ENCODE measurements around the gene IRGQ.

DNA sequence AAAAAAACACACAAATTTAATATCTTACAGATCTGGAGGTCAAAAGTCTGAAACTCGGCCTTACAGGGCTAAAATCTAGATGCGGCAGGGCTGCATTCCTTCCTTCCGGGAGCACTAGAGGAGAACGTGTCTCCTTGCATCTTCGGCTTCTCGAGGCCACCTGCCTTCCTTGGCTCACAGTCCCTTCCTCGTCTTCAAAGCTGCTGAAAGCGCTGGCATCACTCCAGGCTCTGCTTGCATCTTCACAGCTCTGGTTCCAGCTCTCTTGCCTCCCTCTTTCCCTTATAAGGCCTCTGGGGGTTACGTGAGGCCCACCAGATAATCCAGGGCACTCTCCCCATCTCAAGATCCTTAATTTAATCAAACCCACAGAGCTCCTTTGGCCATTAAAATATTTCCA lies 31.1 kb downstream of the IRGQ start:
- TF ChIP-seq, protein P1, sequence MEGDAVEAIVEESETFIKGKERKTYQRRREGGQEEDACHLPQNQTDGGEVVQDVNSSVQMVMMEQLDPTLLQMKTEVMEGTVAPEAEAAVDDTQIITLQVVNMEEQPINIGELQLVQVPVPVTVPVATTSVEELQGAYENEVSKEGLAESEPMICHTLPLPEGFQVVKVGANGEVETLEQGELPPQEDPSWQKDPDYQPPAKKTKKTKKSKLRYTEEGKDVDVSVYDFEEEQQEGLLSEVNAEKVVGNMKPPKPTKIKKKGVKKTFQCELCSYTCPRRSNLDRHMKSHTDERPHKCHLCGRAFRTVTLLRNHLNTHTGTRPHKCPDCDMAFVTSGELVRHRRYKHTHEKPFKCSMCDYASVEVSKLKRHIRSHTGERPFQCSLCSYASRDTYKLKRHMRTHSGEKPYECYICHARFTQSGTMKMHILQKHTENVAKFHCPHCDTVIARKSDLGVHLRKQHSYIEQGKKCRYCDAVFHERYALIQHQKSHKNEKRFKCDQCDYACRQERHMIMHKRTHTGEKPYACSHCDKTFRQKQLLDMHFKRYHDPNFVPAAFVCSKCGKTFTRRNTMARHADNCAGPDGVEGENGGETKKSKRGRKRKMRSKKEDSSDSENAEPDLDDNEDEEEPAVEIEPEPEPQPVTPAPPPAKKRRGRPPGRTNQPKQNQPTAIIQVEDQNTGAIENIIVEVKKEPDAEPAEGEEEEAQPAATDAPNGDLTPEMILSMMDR (IDR thresholded peaks at IDR 0.05), result no peak
- no peak for TF ChIP-seq POLR2A (IDR thresholded peaks at IDR 0.05)

Data from Peyer's patch (tissue), 4 donors.